Measurements from ENCODE around the gene KIF22. TPM values are rescaled to one million over a fixed set of nuclear protein-coding genes. Genes with fewer than 3 reads are reported as not detected.

Gene KIF22
- polyA plus RNA-seq, 1 of the 3 experiments (the other 2 are of a cell fraction): 64.1 TPM

- TF ChIP-seq IRF3 (IDR thresholded peaks at IDR 0.05; ENCODE audit: low read depth, low read length) (peak; percentile 53), MXI1 (IDR thresholded peaks at IDR 0.05; ENCODE audit: low read depth, low read length) (peak; percentile 87), RXRA (IDR thresholded peaks at IDR 0.05; ENCODE audit: borderline replicate concordance, low read depth) (no peak), FOXJ3 (CRISPR knock-in tag; IDR thresholded peaks at IDR 0.05) (0 out of 2 replicates have a peak, but pooled peaks have one; percentile 35), SIN3A (IDR thresholded peaks at IDR 0.05; ENCODE audit: borderline replicate concordance, low read depth, low read length) (peak; percentile 91; the same call in 1 of the 2 replicates), EP300 (IDR thresholded peaks at IDR 0.05; ENCODE audit: borderline replicate concordance in 1 of 2, low read depth in 1 of 2, low read length in 1 of 2) (no peak), TCF12 (IDR thresholded peaks at IDR 0.05) (no peak), NFIC (IDR thresholded peaks at IDR 0.05; ENCODE audit: borderline replicate concordance) (no peak), GATA2 (CRISPR knock-in tag; IDR thresholded peaks at IDR 0.05) (no peak)
- TF ChIP-seq, protein P1, sequence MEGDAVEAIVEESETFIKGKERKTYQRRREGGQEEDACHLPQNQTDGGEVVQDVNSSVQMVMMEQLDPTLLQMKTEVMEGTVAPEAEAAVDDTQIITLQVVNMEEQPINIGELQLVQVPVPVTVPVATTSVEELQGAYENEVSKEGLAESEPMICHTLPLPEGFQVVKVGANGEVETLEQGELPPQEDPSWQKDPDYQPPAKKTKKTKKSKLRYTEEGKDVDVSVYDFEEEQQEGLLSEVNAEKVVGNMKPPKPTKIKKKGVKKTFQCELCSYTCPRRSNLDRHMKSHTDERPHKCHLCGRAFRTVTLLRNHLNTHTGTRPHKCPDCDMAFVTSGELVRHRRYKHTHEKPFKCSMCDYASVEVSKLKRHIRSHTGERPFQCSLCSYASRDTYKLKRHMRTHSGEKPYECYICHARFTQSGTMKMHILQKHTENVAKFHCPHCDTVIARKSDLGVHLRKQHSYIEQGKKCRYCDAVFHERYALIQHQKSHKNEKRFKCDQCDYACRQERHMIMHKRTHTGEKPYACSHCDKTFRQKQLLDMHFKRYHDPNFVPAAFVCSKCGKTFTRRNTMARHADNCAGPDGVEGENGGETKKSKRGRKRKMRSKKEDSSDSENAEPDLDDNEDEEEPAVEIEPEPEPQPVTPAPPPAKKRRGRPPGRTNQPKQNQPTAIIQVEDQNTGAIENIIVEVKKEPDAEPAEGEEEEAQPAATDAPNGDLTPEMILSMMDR (IDR thresholded peaks at IDR 0.05): peak; percentile 69
Measured at GRCh38 chr16:29790183-29790948, at the start of gene KIF22 (continued).

GRCh38 chr16:29742683-29743275 is 47.8 kb upstream of the KIF22 start:
- H2AFZ ChIP-seq (ENCODE audit: low read depth): no peak overlapping the region
- no peak for TF ChIP-seq GABPA (IDR thresholded peaks at IDR 0.05; ENCODE audit: low read depth)
- no peak overlapping the region for H3K27ac ChIP-seq (ENCODE audit: low read depth in 2 of 2, low read length in 1 of 2)
- no peak overlapping the region for H3K4me2 ChIP-seq
- DNase-seq: no peak
- 61% methylated on average over 7 of the region's 7 CpGs for WGBS (ENCODE audit: low lambda C conversion rate)
- no peaks in the 10 kb centered on the region for H3F3A ChIP-seq (replicated peaks; ENCODE audit: insufficient read depth)
- H3K27me3 ChIP-seq (ENCODE audit: insufficient read depth): no peaks in the 10 kb centered on the region
- H4K20me1 ChIP-seq (ENCODE audit: insufficient read depth): no peaks in the 10 kb centered on the region
- CTCF ChIA-PET: no interaction called here
- no peaks in the 10 kb centered on the region for H3K36me3 ChIP-seq (replicated peaks in 1 of 2; ENCODE audit: control insufficient read depth in 1 of 2, insufficient read depth in 2 of 2, low read length in 1 of 2)
- no peaks in the 10 kb centered on the region for H3K79me2 ChIP-seq (ENCODE audit: insufficient read depth)
- no peaks in the 10 kb centered on the region for H3K4me1 ChIP-seq (ENCODE audit: control insufficient read depth in 1 of 2, insufficient read depth in 2 of 2, low read depth in 1 of 2, low read length in 1 of 2)
- POLR2A ChIA-PET: no interaction called here
- no peaks in the 10 kb centered on the region for H3K9me3 ChIP-seq
- H3K9me2 ChIP-seq: no peaks in the 10 kb centered on the region
- no peak overlapping the region for H3K4me3 ChIP-seq (ENCODE audit: low read depth in 2 of 2, low read length in 1 of 2)
- no peak overlapping the region for H3K9ac ChIP-seq

- no peaks in the 10 kb centered on the region for H3K36me3 ChIP-seq (replicated peaks in 1 of 2; ENCODE audit: control insufficient read depth in 1 of 2, insufficient read depth in 2 of 2, low read length in 1 of 2)
- H3K9ac ChIP-seq: no peak overlapping the region
- POLR2A ChIA-PET: no interaction called here
- no peak overlapping the region for H3K27ac ChIP-seq (ENCODE audit: low read depth in 2 of 2, low read length in 1 of 2)
- no peaks in the 10 kb centered on the region for H3K27me3 ChIP-seq (ENCODE audit: insufficient read depth)
- H3K4me1 ChIP-seq (ENCODE audit: control insufficient read depth in 1 of 2, insufficient read depth in 2 of 2, low read depth in 1 of 2, low read length in 1 of 2): no peaks in the 10 kb centered on the region
- H3K79me2 ChIP-seq (ENCODE audit: insufficient read depth): no peaks in the 10 kb centered on the region
- no peak for DNase-seq
- no peaks in the 10 kb centered on the region for H4K20me1 ChIP-seq (ENCODE audit: insufficient read depth)
- H3F3A ChIP-seq (replicated peaks; ENCODE audit: insufficient read depth): no peaks in the 10 kb centered on the region
- H3K4me2 ChIP-seq: no peak overlapping the region
- no peak overlapping the region for H3K4me3 ChIP-seq (ENCODE audit: low read depth in 2 of 2, low read length in 1 of 2)
- no peaks in the 10 kb centered on the region for H3K9me3 ChIP-seq
- no peak overlapping the region for H2AFZ ChIP-seq (ENCODE audit: low read depth)
- CTCF ChIA-PET: no interaction called here
- no peaks in the 10 kb centered on the region for H3K9me2 ChIP-seq
- WGBS (ENCODE audit: low lambda C conversion rate): 76% methylated on average over 5 of the region's 5 CpGs
- TF ChIP-seq JUND (IDR thresholded peaks at IDR 0.05) (no peak), SIN3A (IDR thresholded peaks at IDR 0.05; ENCODE audit: borderline replicate concordance, low read depth, low read length) (no peak), TCF12 (IDR thresholded peaks at IDR 0.05) (no peak), RCOR1 (IDR thresholded peaks at IDR 0.05; ENCODE audit: low read length) (no peak), RAD21 (IDR thresholded peaks at IDR 0.05; ENCODE audit: low read length) (no peak), TAF1 (IDR thresholded peaks at IDR 0.05; ENCODE audit: borderline replicate concordance, low read depth, low read length) (no peak), FOXM1 (IDR thresholded peaks at IDR 0.05; ENCODE audit: low read depth) (no peak), CHD2 (IDR thresholded peaks at IDR 0.05; ENCODE audit: low read length, partially characterized antibody) (no peak), GABPA (IDR thresholded peaks at IDR 0.05; ENCODE audit: low read depth) (no peak), ELF1 (IDR thresholded peaks at IDR 0.05) (no peak), POLR2AphosphoS5 (IDR thresholded peaks at IDR 0.05; ENCODE audit: low read depth, low read length) (no peak), YY1 (IDR thresholded peaks at IDR 0.05; ENCODE audit: low read depth) (no peak), MXI1 (IDR thresholded peaks at IDR 0.05; ENCODE audit: low read depth, low read length) (no peak)
- TF ChIP-seq, protein P2, sequence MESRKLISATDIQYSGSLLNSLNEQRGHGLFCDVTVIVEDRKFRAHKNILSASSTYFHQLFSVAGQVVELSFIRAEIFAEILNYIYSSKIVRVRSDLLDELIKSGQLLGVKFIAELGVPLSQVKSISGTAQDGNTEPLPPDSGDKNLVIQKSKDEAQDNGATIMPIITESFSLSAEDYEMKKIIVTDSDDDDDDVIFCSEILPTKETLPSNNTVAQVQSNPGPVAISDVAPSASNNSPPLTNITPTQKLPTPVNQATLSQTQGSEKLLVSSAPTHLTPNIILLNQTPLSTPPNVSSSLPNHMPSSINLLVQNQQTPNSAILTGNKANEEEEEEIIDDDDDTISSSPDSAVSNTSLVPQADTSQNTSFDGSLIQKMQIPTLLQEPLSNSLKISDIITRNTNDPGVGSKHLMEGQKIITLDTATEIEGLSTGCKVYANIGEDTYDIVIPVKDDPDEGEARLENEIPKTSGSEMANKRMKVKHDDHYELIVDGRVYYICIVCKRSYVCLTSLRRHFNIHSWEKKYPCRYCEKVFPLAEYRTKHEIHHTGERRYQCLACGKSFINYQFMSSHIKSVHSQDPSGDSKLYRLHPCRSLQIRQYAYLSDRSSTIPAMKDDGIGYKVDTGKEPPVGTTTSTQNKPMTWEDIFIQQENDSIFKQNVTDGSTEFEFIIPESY (IDR thresholded peaks at IDR 0.05; ENCODE audit: borderline replicate concordance, low read depth): no peak
Measured at GRCh38 chr16:29743475-29743826, 47.1 kb upstream of the KIF22 start.

Data from SK-N-SH (cell line).